ENCODE results near the gene SUPT7L. TPM values are rescaled to one million over a fixed set of nuclear protein-coding genes. Genes with fewer than 3 reads are reported as not detected.
A peak's percentile ranks its signal among the peaks of the same experiment; 100 is the strongest.

Gene SUPT7L
- total RNA-seq, 1 donor: 38.4 TPM

- no peak overlapping the region for H3K4me3 ChIP-seq (ENCODE audit: low read depth, low read length)
- no peak for TF ChIP-seq CTCF (IDR thresholded peaks at IDR 0.05; ENCODE audit: insufficient read depth, low read depth, low read length)
- DNase-seq (ENCODE audit: low read depth): no peak
Observed at GRCh38 chr2:27667446-27667845, 4.0 kb upstream of the SUPT7L start.

GRCh38 chr2:27664622-27665363, 1.4 kb upstream of the SUPT7L start:
- DNase-seq (ENCODE audit: low read depth): no peak
- peak overlapping the region; percentile 98 for H3K4me3 ChIP-seq (ENCODE audit: low read depth, low read length)
- TF ChIP-seq CTCF (IDR thresholded peaks at IDR 0.05; ENCODE audit: insufficient read depth, low read depth, low read length): no peak

GRCh38 chr2:27664154-27664574, 750 bp upstream of the SUPT7L start:
- peak overlapping the region; percentile 98 for H3K4me3 ChIP-seq (ENCODE audit: low read depth, low read length)
- no peak for DNase-seq (ENCODE audit: low read depth)
- TF ChIP-seq CTCF (IDR thresholded peaks at IDR 0.05; ENCODE audit: insufficient read depth, low read depth, low read length): no peak

- TF ChIP-seq CTCF (IDR thresholded peaks at IDR 0.05; ENCODE audit: insufficient read depth, low read depth, low read length): no peak
- DNase-seq (ENCODE audit: low read depth): no peak
Observed at GRCh38 chr2:27661371-27661770, 2.0 kb downstream of the SUPT7L start.

GRCh38 chr2:27655155-27655951, 8.1 kb downstream of the SUPT7L start:
- no peak for DNase-seq (ENCODE audit: low read depth)
- TF ChIP-seq CTCF (IDR thresholded peaks at IDR 0.05; ENCODE audit: insufficient read depth, low read depth, low read length): no peak
- no peak overlapping the region for H3K4me3 ChIP-seq (ENCODE audit: low read depth, low read length)

More at GRCh38 chr2:27661371-27661770, 2.0 kb downstream of the SUPT7L start:
- no peak overlapping the region for H3K4me3 ChIP-seq (ENCODE audit: low read depth, low read length)

- no peak for TF ChIP-seq CTCF (IDR thresholded peaks at IDR 0.05; ENCODE audit: insufficient read depth, low read depth, low read length)
- no peak overlapping the region for H3K4me3 ChIP-seq (ENCODE audit: low read depth, low read length)
- DNase-seq (ENCODE audit: low read depth): no peak
Observed at GRCh38 chr2:27653397-27653796, 10.0 kb downstream of the SUPT7L start.
